GM12892 (cell line): Measurements from ENCODE around the gene ZC3H12C.
"Not testable (repeated sequence)": the region's sequence is repeated elsewhere in the genome, so short reads cannot be mapped to it uniquely, and the experiment has no call there.

ENCODE experiments used
- POLR2A ChIP-seq: IDR thresholded peaks from 2 replicates; pipeline ENCODE4 v1.6.1; 2011; ENCODE audit warnings: low read depth, low read length, control low read depth
- POLR2AphosphoS5 ChIP-seq: IDR thresholded peaks from 2 replicates; pipeline ENCODE4 v1.6.1; 2011; ENCODE audit warnings: low read depth, low read length, control low read depth

DNA sequence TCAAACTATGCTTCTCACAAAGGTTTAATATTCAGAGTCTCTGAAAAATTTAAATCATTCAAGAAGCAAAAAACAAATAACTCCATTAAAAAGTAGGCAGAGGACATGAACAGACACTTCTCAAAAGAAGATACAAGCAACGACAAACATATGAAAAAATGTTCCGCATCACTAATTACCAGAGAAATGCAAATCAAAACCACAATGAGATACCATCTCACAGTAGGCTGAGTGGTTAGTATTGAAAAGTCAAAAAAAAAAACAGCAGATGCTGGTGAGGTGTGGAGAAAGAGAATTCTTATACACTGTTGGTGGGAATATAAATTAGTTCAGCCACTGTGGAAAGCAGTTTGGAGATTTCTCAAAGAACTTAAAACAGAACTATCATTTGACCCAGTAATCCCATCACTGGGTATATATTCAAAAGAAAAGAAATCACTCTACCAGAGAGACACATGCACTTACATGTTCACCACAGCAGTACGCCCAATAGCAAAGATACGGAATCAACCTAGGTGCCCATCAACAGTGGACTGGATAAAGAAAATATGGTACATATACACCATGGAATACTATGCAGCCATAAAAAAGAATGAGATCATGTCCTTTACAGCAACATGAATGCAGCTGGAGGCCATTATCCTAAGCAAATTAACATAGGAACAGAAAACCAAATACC is 99.6 kb downstream of the ZC3H12C start:
- not testable (repeated sequence) for TF ChIP-seq POLR2A, POLR2AphosphoS5
